GM21717 (cell line): Measurements from ENCODE around the gene ZMIZ1.

Source experiments
- ATAC-seq: cut with Tn5 transposase; IDR thresholded peaks from one replicate; pipeline ENCODE4 v1.9.1; 2021; ENCODE audit warnings: mild to moderate bottlenecking, moderate library complexity; ENCODE audit not compliant: unreplicated experiment

Gene ZMIZ1

GRCh38 chr10:79079054-79079397 is 10.3 kb downstream of the ZMIZ1 start:
- ATAC-seq, result no peak

- no peak for ATAC-seq
These were observed 11.0 kb downstream of the ZMIZ1 start for GRCh38 chr10:79079490-79080355.

- no peak for ATAC-seq
These were observed 12.7 kb downstream of the ZMIZ1 start for GRCh38 chr10:79081353-79082034.

- no peak for ATAC-seq
These were observed 13.2 kb downstream of the ZMIZ1 start for GRCh38 chr10:79082035-79082373.

GRCh38 chr10:79082631-79083596 is 14.1 kb downstream of the ZMIZ1 start:
- ATAC-seq, result no peak

GRCh38 chr10:79084012-79084971 is 15.5 kb downstream of the ZMIZ1 start:
- no peak for ATAC-seq

- ATAC-seq, result no peak
These were observed 16.3 kb downstream of the ZMIZ1 start for GRCh38 chr10:79084972-79085597.

- no peak for ATAC-seq
These were observed 18.1 kb downstream of the ZMIZ1 start for GRCh38 chr10:79086822-79087221.

- ATAC-seq, result no peak
These were observed 19.0 kb downstream of the ZMIZ1 start for GRCh38 chr10:79087721-79088120.

GRCh38 chr10:79088176-79088575 is 19.4 kb downstream of the ZMIZ1 start:
- ATAC-seq, result no peak

GRCh38 chr10:79088613-79089355 is 20.0 kb downstream of the ZMIZ1 start:
- ATAC-seq, result no peak

- no peak for ATAC-seq
These were observed 20.9 kb downstream of the ZMIZ1 start for GRCh38 chr10:79089632-79090031.

- ATAC-seq, result no peak
These were observed 21.5 kb downstream of the ZMIZ1 start for GRCh38 chr10:79090134-79090803.

GRCh38 chr10:79092292-79092896 is 23.6 kb downstream of the ZMIZ1 start:
- ATAC-seq, result no peak

GRCh38 chr10:79093658-79094411 is 25.1 kb downstream of the ZMIZ1 start:
- ATAC-seq, result no peak

- no peak for ATAC-seq
These were observed 25.8 kb downstream of the ZMIZ1 start for GRCh38 chr10:79094412-79095175.

- no peak for ATAC-seq
These were observed 26.6 kb downstream of the ZMIZ1 start for GRCh38 chr10:79095316-79095715.
